ENCODE measurements around the gene GPR18.
A peak's percentile ranks its signal among the peaks of the same experiment; 100 is the strongest.

The GPR18 gene

DNA sequence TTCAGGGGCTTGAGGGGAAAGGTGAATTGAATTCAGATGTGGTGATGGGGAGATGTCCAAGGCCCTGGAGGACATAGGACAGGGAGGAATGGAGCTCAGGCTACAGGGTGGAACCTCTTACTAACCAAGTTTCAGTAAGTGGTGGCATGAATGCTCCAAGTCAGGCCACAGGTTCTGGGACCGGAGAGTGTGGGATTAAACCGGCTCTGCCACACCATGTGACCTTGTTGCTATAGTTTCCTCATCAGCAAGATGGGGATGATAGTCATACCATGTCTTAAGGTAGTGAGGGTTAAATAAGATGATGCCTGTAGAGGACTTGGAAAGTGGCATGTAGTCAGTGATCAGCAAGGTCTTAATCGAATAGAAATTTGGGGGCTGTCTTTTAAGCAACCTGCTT, 32.7 kb upstream of the GPR18 start:
- FAIRE-seq = no peak

DNA sequence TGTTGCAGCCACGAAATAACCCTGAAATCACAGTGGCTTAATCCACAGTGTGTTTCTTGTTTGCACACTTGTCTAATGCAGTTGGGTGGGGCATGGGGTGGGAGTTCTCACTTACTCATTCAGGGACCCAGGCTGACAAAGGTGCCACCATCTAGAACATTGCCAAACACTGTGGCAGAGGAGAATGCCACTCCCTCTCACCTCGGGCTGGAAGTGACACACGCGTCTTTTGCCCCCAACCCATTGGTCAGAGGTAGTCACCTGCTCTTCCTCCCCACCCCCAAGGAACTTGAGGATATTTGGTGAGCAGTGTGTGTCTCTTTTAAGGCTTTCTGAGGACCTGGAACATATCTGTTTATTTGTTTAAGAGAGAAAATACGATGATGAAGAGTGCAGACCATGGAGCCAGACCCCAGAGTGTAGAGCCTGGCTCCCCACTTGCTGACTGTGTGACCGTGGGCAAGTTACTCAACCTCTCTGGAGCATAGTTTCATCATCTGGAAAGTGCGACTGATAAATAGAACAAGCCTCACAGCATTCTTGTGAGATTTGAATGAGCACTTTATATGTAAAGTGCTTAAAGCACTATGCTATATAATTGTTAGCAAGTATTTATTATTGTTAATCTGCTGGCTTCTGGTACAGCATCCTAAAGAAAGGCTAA, 31.6 kb upstream of the GPR18 start:
- FAIRE-seq = no peak

DNA sequence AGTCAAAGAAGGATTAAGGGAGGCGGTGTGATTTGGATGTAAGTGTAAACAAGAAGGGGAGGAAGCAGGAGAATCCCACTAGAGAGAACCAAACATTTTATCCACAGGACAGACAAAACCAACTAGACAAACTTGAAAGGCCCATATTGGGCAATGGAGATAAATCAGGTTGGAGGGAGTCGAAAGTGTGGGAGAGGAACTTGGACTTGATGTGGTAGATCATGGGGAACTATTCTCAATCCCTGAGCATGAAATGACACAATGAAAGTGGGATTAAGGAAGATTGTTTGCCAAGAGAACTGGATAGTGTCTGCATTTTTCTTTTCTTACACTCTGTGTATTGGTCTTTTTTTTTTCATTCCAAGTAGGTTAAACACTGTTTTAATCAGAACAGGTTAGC, 31.1 kb upstream of the GPR18 start:
- no peak for FAIRE-seq

DNA sequence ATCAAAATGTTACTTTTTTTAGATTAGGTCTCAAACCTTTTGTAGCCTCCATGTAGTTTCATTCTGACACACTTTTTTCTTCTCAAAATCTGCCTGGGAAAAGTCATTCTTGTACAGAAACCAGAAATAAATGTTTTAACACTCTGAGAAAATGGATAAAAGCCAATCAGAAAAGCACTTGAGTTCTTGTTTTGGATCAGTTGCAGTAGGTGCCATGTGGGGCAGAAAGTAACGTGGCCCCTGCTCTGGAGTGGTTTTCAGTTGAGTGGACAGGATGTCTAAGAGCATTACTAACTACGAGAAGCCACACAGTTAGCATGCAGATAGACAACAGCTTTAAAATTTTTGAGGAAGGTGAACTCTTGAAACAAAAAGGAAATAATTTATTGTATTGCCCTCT, 29.9 kb upstream of the GPR18 start:
- FAIRE-seq = no peak

DNA sequence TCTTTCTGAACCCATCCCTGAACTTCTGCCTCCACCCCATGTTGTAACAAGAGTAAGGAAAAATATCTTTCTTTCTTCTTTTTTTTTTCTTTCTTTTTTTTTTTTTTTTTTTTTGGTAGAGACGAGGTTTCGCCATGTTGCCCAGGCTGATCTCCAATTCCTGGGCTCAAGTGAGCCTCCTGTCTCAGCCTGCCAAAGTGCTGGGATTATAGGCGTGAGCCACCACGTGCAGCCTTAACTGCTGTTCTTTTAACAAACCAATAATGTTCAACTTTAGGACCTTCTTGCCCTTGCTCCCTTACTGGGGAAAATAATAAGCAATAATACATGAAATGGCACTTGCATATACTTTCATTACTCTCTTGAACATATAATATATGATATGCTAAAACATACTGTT, 29.4 kb upstream of the GPR18 start:
- no peak for FAIRE-seq

DNA sequence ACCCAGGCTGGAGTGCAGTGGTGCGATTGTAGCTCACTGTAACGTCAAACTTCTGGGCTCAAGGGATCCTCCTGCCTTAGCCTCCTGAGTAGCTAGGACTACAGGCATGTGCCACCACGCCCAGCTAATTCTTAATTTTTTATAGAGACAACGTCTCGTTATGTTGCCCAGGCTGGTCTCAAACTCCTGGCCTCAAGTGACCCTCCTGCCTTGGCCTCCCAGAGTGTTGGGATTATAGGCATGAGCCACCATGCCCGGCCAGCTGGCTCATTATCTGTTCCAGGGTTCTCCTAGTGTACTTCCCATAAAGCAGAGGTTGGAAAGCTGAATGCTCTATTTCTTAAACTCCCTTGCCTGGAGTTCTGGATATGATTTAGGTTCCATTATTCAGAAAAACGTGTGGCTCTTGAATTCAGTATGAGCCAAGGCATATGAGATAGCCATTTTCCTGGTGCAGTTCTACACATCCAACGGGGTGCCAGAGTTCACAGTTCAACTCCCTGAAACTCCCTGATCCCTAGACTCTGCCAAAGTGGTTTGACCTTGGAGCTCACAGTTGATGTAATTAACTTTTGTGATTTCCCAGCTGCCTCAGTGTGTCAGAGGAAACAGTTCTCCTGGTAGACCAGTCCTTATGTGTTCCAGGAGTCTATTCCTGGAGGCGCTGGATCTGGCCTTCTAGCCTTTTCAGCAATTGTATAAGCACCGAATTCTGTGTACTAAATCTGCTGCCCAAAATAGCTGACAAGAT, 27.4 kb upstream of the GPR18 start:
- no peak for FAIRE-seq

DNA sequence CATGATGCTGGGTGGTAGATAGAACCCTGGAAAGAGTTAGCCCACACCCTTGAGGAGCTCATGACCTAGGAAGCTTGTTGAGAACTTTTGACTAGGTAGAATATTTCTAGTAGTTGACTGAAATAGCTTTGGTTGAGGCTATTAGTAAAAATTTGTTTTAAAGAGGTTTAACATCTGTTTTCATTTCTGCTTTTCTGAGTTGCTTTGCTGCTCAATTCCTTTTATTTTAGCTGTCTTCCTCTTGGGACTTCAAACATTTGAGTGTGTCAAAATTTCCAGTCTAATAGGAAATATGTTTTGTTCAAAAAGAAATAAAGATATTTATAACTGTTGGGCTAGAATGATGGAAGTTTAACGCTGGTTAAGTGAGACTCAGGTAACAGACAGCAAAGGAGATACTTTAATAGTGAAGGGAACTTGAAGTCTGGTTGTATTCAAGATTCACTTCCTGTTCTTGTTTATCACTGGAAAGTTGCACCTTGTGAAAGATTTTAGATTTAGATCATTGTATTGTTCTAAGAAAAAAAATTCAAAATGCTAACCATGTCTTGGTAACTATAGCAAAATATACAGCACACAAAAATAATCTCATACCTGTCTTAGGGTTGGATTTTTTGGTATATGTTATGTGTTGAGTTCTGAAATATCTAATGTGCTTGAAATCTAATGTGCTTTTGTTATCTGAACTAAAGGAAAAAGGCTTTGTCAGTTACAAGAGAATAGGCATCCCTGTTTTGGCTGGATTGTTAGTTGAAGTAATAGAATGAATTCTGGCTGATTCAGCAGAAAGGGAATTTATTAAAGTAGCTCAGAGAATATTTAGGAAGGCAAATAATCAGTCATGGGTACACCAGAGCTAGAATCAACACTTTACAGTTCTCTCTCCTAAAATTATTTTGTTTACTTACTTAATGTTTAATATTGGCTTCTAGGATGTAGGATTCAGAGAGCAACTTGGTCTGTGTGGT, 24.4 kb upstream of the GPR18 start:
- no peak for FAIRE-seq

DNA sequence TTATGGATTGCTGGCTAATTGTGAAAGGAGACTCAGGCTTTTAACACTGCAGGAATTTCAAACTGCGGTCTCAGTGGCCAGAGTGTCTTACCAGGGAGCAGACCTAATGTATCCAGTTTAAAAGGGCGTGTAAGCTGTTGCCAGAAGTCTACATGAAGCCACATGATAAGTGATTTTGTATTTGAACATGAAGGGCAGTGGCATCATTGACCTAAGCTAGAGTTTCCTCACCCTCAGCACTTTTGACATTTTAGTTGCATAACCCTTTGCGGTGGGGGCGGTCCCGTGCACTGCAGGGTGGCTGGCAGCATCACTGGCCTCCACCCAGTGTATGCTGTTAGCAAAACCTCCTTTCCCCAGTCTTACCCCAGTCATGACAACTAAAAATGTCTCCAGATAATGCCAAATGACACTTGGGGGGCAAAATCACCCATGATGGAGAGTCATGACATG, 23.7 kb upstream of the GPR18 start:
- FAIRE-seq = no peak

DNA sequence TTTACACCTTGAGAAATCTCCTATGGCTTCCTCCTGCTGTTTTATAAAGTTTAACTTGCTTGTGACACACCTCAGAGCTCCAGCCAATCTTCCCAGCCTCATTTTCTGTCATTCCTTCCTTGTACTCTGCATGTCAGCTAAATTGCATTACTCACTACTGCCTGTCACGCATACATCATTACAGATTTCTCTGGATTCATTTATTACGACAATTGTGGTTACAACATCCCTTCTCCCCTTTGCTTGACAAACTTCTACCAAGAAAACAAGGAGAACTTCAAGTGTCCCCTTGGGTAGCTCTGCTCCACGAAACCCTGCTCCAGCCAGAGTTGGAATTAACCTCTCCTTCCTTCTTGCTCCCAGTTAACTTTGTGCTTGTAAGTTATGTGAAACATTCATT, 22.0 kb upstream of the GPR18 start:
- no peak for FAIRE-seq

DNA sequence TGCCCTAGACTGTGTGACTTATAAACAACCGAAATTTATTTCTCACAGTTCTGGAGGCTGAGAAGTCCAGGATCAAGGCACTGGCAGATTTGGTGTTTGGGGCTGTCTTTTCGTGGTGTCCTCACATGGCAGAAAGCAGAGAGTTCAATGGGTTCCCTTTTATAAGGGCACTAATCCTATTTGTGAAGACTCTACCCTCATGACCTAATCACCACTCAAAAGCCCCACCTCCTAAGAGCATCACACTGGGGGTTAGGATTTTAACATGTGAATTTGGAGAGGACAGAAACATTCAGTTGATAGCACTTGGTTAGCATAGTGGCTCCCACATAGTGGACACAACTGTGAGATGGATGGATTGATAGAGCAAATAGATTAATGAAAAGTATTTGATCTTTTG, 21.5 kb upstream of the GPR18 start:
- FAIRE-seq = no peak

DNA sequence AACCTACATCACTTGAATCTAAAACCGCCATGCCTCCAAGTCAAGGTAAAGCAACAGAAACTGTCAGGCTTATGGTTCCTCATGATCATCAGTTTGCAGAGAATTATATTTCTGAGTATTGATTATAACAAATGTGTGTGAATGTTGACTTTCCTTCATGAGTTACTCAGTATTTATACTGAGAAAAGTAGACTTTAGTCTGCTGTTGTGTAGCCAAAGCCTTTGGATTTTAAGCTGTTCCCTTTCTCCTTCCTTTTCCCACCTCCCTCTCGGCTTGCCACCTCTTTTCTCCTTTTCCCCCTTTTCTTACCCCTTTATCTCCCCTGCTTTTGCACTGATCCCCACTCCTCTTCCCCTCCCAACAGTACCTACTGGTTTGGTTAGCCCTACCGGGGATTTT, 20.7 kb upstream of the GPR18 start:
- no peak for FAIRE-seq

DNA sequence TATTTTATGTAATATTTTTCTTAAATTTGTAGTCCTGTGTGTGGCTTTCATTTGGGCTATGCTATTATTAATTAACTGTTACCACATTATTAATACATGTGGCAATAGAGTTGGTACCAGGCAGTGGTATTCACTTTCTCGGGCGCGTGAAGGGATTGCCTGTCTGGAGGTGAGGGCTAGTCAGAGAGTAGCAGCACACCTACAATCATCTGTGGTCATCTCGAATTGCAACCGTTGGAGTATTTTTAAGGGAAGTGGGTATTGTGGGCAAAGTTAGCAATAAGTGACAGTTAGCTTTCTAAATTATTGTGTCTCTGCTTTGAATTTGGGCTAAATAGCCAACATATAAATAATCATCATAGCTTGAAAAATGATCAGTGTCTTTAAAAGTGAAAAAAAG, 20.0 kb upstream of the GPR18 start:
- no peak for FAIRE-seq

DNA sequence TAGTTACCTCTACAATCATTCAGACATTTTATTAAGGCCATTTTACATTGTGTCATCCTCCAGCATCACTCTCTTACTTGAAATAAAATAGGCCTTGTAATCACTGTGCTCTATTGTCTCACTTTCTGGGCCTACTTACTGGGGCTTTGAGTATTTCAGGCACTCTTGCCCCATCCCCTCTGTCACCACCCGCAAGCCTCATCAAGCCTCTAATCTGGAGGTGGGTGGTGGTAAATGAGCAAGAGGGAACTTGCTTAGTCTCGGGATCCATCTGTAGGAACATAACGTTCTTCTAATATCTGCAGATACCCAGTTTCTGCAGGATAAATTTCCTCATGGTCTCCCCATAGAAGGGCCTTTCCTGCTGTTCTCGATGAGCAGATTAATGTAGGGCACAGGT, 19.4 kb upstream of the GPR18 start:
- no peak for FAIRE-seq

DNA sequence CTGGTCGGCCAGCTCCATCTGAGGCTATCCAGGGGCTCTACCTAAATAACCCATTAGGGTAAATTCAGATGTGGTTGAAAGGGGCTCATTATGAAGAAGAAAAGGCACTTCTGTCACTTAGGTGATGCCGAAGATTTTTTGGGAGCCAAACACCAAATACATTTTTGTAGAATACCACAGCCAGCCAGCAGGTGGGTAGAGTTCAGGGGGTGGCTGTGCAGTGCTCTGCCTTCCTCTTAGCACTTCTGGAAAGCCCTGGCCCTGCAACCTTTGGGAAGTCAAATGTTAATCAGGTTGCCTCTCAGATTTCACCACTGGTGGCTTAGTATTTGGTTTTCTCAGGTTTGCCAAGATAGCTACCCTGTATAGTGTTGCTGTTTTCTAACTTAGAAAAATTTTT, 18.5 kb upstream of the GPR18 start:
- FAIRE-seq = no peak

DNA sequence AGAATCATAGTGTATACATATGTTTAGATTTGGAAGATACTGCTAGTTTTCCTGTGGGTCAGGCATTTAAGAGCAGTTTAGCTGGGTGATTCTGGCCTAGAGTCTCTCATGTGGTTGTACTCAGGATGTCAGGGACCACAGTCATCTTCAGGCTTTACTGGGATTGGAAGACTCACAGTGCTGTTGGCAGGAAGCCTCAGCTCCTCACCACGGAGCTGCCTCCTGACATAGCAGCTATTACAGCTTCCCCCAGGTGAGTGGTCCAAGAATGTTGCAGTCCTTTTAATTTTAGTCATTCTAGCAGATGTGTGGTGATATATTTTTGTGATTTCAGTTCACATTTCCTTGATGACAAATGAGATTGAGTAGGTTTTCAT, 16.9 kb upstream of the GPR18 start:
- FAIRE-seq = no peak

DNA sequence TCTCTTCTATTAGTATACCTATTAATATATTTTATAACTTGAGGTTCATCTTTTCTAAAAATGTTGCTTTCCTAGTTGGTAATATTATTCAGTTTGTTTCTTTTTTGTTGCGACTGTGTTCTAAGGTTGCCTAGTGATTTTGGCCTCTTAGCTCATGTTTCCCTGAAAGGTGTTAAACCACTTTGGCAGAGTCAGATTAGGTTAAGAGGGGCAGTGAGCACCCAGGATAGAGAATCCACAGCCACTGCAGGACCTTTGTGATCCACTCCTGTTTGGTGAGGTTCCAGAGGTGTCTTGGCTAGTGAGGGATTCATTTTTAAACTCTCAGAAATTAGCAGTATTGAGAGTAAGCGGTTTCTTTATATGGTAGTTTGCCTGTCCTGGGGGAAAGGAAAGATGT, 14.9 kb upstream of the GPR18 start:
- FAIRE-seq = peak; percentile 18

DNA sequence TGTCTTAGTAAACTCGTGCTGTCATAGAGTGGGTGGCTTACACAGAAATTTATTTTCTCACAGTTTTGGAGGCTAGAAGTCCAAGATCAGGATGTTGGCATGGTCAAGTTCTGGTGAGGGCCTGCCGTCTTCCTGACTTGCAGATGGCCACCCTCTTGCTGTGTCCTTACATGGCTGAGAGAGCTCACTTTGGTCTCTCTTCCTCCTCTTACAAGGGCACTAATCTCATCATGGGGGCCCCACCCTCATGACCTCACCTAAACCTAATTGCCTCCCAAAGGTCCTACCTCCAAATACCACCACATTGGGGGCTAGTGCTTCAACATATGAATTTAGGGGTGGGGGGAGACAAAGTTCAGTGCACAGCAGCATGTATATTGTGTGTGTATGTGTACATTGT, 14.3 kb upstream of the GPR18 start:
- FAIRE-seq = no peak

DNA sequence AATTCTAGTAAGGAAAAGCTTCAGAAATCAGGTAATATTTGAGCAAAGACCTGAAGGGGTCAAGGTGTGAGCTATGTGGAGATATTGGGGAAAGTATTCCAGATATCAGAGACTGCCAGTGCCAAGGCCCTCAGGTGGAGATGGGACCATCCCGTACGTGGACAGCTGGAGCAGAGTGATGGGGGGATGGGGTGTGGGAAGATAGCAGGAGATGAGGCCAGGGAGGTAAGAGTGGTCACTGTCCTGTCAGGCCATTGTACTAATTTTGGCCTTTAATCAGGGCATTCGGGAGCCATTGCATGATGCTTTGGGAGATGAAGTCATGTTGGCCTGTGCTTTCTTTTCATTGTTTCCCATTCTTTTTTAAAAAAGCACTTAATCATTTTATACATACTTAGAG, 13.1 kb upstream of the GPR18 start:
- no peak for FAIRE-seq

DNA sequence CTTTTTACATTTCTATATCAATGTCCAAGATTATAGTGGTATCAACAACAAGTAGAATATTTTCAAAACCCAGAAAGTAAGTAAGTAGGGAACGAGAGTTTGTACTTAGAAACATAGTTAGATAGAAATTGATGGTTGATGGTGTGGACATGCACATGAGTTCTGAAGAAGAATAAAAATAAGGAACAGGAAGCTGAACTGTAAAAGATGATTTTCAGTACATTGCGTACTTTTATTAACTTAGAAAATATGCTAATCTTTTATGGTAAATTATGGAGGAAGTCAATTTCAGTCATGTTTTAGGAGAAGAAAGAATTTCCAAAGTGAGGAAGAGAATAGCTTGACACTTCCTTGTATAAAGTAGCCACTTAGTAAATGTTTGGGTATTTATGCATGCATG, 12.3 kb upstream of the GPR18 start:
- FAIRE-seq = no peak

DNA sequence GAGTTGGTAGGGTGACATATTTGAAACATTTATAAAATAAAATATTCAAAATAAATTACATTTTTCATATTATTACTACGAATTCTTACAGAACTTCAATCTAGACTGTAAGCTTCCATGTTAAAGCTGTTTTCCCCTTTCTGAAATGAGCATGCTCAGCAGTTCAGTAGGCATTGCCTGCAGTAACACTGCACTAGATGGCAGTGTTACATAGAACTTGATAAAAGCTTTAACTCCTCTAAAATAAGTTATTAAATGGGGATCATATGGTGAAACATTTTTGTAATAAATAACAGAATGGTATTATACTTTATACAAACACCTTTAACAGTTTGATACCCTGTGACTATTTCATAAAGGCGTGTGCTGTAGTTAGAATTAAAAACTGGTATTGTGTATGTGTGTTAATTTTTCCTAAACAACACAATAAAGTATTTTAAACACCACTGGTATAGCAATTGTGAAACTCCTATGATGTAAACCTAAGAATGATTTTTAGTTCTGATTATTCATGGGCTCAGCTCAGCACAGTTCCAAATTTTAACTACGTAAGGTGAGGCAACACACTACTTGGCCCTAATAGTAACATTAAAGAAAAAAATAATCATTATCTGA, 11.6 kb upstream of the GPR18 start:
- FAIRE-seq = peak; percentile 10

DNA sequence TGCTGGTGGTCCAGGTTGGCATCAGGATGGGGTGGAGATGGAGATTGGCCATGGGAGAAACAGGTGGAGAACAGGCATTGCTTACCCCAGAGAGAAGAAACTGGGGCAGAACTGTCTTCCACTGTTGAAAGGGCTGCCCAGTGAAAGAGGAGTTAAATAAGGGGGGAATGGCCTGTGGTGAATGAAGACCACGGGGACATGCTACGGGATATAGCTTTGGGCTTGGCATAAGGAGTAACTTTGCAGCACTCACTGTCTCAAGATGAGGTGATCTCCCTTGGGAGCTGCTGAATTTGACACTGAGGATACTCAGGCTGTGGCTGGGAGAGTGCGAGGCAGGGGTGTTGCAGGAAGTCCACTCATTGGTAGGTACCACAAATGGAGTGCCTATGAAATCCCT, 10.6 kb upstream of the GPR18 start:
- FAIRE-seq = no peak

DNA sequence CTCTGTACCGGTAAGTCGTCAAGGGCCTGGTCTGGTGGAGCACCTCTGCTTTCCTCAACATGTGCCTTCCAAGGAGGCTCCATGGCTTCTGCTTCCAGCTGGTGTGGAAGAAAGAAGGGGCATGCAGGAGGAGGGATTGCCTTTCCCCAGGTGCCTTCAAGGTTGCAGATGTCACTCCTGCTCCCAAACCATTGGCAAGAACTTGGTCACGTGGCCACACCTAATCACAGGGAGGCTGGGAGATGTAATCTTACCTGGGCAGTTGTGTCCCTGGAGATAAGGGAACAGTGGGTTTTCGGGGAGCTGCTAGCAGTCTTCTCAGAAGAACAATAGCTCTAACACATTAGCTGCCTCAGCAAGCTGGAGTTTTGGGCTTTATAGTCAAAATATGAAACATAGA, 9.7 kb upstream of the GPR18 start:
- FAIRE-seq = no peak

DNA sequence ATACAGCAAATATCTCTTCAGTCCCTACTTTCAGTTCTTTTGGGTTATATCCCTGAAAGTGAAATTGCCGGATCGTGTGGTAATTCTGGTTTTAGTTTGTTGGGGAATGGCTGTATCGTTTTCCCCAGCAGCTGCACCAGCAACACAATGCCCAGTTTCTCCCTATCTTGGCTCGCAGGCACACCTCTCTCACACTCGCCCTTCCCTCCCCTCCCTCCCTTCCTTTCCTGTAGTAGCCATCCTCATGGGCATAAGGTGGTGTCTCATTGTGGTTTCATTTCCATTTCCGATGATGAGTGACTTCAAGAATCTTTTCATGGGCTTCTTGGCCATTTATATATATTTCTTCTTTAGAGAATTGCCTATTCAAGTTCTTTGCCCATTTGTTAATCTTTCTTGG, 8.6 kb upstream of the GPR18 start:
- FAIRE-seq = no peak

Data from colon (tissue), 2 donors.